Measurements from ENCODE around the gene ZFC3H1. TPM values are rescaled to one million over a fixed set of nuclear protein-coding genes. Genes with fewer than 3 reads are reported as not detected.

Gene ZFC3H1
- total RNA-seq = 22.1 and 23.0 TPM in 2 replicates

GRCh38 chr12:71663561-71664410 is at the start of gene ZFC3H1, which contains the start of gene THAP2:
ZFC3H1 (minus strand) TSS chr12:71663848; CDS start chr12:71663610, 238 bp downstream.
THAP2 (plus strand) TSS chr12:71664301; CDS start chr12:71664510, 209 bp downstream.
- Histone ChIP-seq H3K27me3 (ENCODE audit: control insufficient read depth, insufficient read depth, low read length) (no peaks in the 10 kb centered on the region), H3K4me3 (ENCODE audit: low read depth, low read length) (peak within 1 kb of the TSS; percentile 98), H3K36me3 (ENCODE audit: control insufficient read depth, insufficient read depth, low read length) (peaks cover 7% of the 10 kb centered on the region)
- FAIRE-seq (no peak), DNase-seq (ENCODE audit: low read depth) (peak; percentile 100)
- peak; percentile 48 for TF ChIP-seq CTCF (IDR thresholded peaks at IDR 0.05; ENCODE audit: insufficient read depth, low read length, severe bottlenecking)

GRCh38 chr12:71710276-71711125 is 46.9 kb upstream of the ZFC3H1 start:
- peak; percentile 98 for DNase-seq (ENCODE audit: low read depth)

GRCh38 chr12:71708658-71709057 is 45.0 kb upstream of the ZFC3H1 start:
- FAIRE-seq (no peak), DNase-seq (ENCODE audit: low read depth) (peak; percentile 79)
- no peak for TF ChIP-seq CTCF (IDR thresholded peaks at IDR 0.05; ENCODE audit: insufficient read depth, low read length, severe bottlenecking)
- Histone ChIP-seq H3K36me3 (ENCODE audit: control insufficient read depth, insufficient read depth, low read length) (no peaks in the 10 kb centered on the region), H3K27me3 (ENCODE audit: control insufficient read depth, insufficient read depth, low read length) (no peaks in the 10 kb centered on the region), H3K4me3 (ENCODE audit: low read depth, low read length) (no peak overlapping the region)

More at GRCh38 chr12:71710276-71711125, 46.9 kb upstream of the ZFC3H1 start:
- Histone ChIP-seq H3K27me3 (ENCODE audit: control insufficient read depth, insufficient read depth, low read length) (no peaks in the 10 kb centered on the region), H3K36me3 (ENCODE audit: control insufficient read depth, insufficient read depth, low read length) (no peaks in the 10 kb centered on the region), H3K4me3 (ENCODE audit: low read depth, low read length) (no peak overlapping the region)
- FAIRE-seq = peak; percentile 98
- TF ChIP-seq CTCF (IDR thresholded peaks at IDR 0.05; ENCODE audit: insufficient read depth, low read length, severe bottlenecking) = no peak

GRCh38 chr12:71704920-71705319 is 41.3 kb upstream of the ZFC3H1 start:
- no peak for TF ChIP-seq CTCF (IDR thresholded peaks at IDR 0.05; ENCODE audit: insufficient read depth, low read length, severe bottlenecking)
- Histone ChIP-seq H3K27me3 (ENCODE audit: control insufficient read depth, insufficient read depth, low read length) (no peaks in the 10 kb centered on the region), H3K36me3 (ENCODE audit: control insufficient read depth, insufficient read depth, low read length) (peaks cover 1% of the 10 kb centered on the region), H3K4me3 (ENCODE audit: low read depth, low read length) (no peak overlapping the region)
- FAIRE-seq = no peak
- DNase-seq (ENCODE audit: low read depth) = peak; percentile 27

- peaks cover 1% of the 10 kb centered on the region for H3K36me3 ChIP-seq (ENCODE audit: control insufficient read depth, insufficient read depth, low read length)
- no peak for TF ChIP-seq CTCF (IDR thresholded peaks at IDR 0.05; ENCODE audit: insufficient read depth, low read length, severe bottlenecking)
These were observed 39.6 kb upstream of the ZFC3H1 start for GRCh38 chr12:71703206-71703605.

More at GRCh38 chr12:71703206-71703605, 39.6 kb upstream of the ZFC3H1 start:
- FAIRE-seq (no peak), DNase-seq (ENCODE audit: low read depth) (no peak)
- H3K27me3 ChIP-seq (ENCODE audit: control insufficient read depth, insufficient read depth, low read length) = no peaks in the 10 kb centered on the region
- no peak overlapping the region for H3K4me3 ChIP-seq (ENCODE audit: low read depth, low read length)
